GM19238 (cell line): Measurements from ENCODE around the gene VPS37C.
"Not testable (repeated sequence)": the region's sequence is repeated elsewhere in the genome, so short reads cannot be mapped to it uniquely, and the experiment has no call there.

Source experiments
- DNase-seq: peaks from one replicate; pipeline ENCODE4 v3.0.0; 2011; ENCODE audit warnings: low spot score; ENCODE audit not compliant: insufficient read length

VPS37C gene

GRCh38 chr11:61161190-61162091, at the start of gene VPS37C:
TSS of gene VPS37C (minus strand) at chr11:61161426. CDS start at chr11:61138829, 22,597 bp downstream.
- peak; percentile 97 for DNase-seq

DNA sequence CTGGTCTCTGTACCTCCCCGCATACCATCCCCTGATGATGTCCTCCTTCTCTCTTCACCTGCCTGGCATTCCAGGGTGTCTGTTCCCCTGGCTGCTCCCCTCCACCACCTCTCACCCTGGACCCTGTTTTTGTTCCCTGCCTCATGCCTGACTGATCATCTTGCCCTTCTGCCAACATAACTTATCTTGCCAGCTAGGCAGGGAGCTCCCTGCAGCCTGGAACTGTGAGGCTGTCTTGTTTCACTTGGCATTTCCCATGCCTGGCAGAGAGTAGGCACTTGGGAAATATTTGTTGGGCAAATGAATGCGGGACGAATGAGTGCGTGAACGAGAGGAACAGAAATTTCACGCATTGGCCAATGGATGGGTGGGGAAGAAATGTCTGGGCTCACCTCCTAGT, 49.4 kb upstream of the VPS37C start:
- DNase-seq = not testable (repeated sequence)

DNA sequence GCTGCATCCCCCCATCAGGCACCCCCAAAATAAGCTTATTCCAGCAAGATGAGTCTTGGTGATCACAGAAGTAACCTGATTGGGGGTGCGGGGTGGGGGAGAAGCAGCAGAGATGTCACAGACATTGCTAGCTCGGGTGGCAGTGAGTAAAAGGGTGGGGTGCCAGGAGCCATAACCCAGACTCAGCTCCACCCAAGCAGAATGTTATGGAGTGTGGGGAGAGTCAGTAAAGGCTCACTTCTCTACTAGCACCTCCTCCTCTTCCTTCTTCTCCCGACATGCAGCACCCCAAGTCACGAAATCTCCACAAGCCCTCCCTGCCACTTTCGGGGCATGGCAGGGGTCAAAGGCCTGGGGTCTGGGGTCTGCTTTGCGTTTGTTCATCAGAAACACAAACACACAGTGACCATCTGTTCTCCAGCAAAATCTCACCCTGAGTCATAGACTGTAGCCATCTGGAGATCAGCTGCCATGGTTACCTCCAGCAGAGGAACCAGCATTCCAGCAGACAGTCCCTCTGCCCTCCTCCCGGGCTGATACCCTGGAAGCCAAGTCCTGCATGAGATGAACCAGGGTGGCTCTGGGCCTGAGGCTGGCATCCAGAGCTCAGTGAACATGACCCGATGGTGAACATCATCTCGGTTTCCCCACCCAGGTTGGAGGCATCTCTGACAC, 46.5 kb upstream of the VPS37C start:
- DNase-seq = not testable (repeated sequence)

GRCh38 chr11:61204502-61205059, 43.4 kb upstream of the VPS37C start:
- DNase-seq = not testable (repeated sequence)

DNA sequence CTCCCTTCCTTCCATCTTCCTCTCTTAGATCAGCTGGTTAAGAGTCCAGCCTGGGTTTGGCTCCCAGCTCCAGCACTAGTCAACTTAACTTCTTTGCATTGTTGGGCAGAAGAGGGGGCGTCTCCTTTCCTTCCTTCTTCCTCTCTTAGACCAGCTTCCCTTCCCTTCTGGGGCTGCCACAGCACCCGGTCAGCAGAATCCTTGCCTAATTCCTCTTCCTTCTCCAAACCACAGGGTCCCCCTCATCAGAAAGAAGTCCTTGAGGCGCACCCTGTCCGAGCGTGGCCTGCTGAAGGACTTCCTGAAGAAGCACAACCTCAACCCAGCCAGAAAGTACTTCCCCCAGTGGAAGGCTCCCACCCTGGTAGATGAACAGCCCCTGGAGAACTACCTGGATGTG, 42.6 kb upstream of the VPS37C start:
- DNase-seq = not testable (repeated sequence)

GRCh38 chr11:61202950-61203746, 41.9 kb upstream of the VPS37C start, which contains the start of gene PGA3:
TSS of gene PGA3 (plus strand) at chr11:61203515. CDS start at chr11:61203565, 50 bp downstream.
- DNase-seq = not testable (repeated sequence)

DNA sequence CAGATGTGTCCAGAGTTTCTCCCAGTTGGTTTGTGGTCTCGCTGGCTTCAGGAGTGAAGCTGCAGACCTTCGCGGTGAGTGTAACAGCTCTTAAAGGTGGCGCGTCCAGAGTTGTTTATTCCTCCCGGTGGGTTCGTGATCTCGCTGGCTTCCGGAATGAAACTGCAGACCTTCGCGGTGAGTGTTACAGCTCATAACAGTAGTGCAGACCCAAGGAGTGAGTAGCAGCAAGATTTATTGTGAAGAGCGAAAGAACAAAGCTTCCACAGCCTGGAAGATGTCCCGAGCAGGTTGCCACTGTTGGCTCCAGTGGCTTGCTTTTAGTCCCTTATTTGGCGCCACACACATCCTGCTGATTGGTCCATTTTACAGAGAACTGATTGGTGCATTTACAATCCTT, 40.2 kb upstream of the VPS37C start:
- DNase-seq = no peak

DNA sequence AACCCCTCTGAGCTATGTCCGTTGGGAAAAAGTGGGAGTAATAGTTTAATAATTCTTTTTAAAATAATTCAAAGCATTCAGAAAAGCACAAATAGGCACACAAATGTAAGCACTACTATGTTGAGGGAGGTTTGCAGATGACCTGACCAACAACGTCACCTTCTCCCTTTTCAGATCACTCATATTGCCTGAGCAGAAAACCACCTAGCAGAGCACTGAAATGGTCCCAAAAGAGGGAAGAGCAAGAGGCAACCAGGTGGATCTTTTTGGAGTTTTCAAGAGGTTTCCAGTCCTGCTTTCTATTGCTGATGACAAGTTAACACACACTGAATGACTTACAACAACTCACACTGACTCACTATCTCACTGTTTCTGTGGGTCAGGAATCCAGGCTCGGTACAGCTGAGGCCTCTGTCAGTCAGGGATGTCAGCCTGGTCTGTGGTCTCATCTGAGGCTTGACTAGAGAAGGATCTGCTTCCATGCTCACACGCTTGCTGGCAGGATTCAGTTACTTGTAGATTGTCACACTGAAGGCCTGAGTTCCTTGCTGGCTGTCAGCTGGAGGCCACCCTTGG, 37.8 kb upstream of the VPS37C start:
- DNase-seq = no peak

GRCh38 chr11:61198361-61198760, 37.1 kb upstream of the VPS37C start:
- no peak for DNase-seq

GRCh38 chr11:61195719-61196118, 34.5 kb upstream of the VPS37C start:
- DNase-seq = no peak

DNA sequence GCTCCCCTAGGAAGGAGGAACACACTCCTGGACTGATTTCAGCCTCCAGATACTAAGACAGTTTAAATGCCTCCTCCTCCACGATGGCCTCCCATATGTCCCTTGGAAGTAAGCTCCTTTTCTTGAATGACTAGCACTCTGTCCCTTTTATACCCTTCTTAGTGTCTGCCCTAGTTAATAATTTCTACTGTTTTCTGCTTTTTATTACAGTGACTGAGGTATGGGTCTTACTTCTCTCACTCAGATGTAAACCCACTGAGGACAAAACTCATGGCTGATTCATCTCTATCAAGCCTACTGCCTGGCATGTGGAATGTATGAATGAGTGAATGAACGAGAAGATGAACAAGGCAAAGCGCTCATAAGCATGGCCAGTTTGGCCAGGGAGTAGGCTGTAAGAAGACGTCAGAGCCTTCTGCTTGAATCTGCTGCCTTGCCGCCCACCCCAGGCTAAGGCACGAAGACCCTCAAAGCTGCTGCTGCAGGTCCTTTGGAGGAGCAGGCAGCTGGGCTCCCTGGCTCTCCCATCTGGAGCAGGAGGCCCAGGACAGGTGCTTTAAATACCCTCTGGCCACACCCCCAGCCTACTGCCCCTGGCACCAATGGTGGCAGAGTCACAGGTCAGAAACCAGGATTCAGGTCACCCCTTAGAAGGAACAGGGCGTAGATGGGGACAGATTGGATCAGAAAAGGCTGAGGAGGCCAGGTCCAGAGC, 33.9 kb upstream of the VPS37C start:
- no peak for DNase-seq

DNA sequence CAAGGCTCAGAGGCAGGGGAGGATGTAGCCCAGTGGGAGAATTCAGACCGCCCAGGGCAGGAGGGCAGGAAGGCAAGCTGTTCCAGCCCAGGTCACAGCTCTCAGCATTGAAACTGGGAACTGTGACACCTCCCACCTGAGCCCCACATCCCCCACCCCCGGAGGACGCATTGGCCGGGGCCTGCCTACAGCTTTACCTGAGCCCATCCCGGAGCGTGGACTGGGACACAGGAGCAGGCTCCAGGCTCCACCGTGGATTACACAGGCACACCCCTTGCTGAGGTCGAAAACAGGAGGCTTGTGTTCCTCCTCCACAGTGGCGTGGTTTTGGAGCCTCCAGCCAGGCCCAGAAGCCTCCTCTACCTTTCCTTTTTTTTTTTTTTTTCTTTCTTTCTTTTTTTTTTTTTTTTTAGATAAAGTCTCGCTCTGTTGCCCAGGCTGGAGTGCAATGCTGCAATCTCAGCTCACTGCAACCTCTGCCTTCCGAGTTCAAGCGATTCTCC, 33.0 kb upstream of the VPS37C start:
- DNase-seq = no peak

GRCh38 chr11:61193596-61193995, 32.4 kb upstream of the VPS37C start:
- DNase-seq = no peak

DNA sequence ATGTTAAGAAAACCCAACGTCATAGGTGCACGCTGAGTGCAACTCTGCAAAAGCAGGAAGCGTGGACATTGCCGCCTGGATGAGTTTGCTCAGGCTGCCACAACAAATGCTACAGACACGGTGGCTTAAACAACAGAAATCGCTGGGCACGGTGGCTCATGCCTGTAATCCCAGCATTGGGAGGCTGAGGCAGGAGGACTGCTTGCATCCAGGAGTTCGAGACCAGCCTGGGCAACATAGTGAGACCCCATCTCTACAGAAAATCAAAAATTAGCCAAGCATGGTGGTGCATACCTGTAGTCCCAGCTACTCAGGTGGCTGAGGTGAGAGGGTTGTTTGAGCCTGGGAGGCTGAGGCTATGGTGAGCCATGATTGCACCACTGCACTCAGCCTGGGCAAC, 28.7 kb upstream of the VPS37C start:
- DNase-seq = no peak

DNA sequence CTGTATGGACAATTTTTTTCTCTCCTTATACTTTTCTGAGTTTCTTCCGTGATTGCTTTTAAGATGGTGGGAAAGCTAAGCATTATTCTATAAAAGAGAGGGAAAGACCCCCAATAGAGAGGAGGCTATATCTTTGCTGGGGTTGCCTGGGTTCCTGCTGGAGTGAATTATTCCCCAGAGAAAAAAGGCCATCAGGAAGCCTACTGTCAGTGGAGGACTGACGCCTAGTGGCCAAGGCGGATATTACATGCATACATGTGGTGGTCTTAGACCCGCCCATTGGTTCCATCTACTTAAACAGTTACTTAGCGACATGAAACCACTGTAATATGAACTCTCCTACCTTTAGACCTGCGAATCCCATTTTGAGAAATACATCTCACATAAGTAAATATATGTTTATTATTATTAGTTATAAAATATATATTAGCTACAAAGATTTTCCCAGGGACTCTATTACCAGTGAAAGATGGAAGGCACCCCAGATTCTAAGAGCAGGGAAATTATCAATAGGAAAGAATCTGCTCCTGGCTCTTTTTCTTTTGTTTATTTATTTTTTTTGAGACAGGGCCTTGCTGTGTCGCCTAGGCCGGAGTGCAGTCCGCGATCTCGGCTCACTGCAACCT, 26.4 kb upstream of the VPS37C start:
- DNase-seq = peak; percentile 55

DNA sequence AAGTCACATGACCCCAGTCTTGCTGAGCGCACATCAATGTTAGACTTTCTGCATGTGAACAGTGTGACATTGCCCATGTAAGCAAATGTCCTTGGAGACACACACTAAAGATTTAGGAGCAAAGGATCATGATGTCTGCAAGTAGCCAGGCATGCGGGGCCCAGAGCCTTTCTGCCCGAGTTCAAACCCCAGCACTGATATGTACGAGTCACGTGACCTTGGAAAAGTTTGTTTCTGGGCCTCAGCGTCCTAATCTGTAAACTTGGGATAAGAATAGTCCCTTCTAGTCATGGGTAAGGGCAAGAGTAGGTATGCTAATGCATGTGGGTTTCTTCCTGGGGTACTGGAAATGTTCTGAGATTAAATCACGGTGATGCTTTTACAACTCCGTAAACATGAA, 25.3 kb upstream of the VPS37C start:
- no peak for DNase-seq

- no peak for DNase-seq
Observed at GRCh38 chr11:61183645-61184044, 22.4 kb upstream of the VPS37C start.

DNA sequence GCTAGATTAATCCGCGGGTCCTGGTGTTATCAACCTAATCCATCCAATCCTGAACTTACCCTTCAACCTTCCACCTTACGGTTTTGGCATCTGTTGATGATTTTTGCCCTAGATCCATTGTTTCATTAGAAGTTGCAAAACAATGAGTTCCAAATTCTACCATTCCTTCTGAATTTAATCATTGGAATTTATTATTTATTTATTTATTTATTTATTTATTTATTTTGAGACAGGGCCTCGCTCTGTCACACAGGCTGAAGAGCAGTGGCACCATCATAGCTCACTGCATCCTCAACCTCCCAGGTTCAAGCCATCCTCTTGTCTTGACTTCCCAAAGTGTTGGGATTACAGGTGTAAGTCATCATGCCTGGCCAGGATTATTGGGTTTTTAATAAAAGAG, 20.3 kb upstream of the VPS37C start:
- DNase-seq = no peak

- not testable (repeated sequence) for DNase-seq
Observed at GRCh38 chr11:61180205-61180604, 19.0 kb upstream of the VPS37C start.

DNA sequence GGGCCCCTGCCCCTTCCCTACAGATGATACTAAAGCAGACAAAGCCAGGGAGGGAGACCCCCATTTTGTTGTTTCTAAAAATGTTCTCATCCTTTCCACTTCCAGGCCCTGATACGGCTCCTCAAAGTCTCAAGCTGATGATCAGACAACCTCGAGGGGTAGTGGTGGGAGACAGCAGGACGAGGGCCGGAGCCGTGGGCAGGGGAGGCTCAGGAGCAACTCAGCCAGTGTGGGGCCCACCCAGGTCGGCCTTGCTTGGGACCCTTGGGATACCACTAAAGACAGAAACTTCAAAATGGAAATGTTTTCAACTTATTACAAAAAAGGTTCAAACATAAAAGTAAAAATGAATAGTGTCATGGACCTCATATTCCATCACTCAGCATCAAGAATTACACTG, 15.2 kb upstream of the VPS37C start:
- no peak for DNase-seq
